Upper lobe of left lung (tissue), 6 donors: ENCODE data around the gene ZNF564. TPM values are rescaled to one million over a fixed set of nuclear protein-coding genes. Genes with fewer than 3 reads are reported as not detected.
A peak's percentile ranks its signal among the peaks of the same experiment; 100 is the strongest.
"Not testable (repeated sequence)": the region's sequence is repeated elsewhere in the genome, so short reads cannot be mapped to it uniquely, and the experiment has no call there.

Experiments
- ATAC-seq, 2 donors: fragments of 200-7000 bp; cut with Tn5 transposase; one replicate each; pipeline ENCODE4 v1.9.1; 2022; ENCODE audit warnings: mild to moderate bottlenecking in 2 of 2, moderate library complexity in 2 of 2; ENCODE audit not compliant: low FRiP score in 2 of 2
- DNase-seq, 2 donors: peaks; one replicate each; pipeline ENCODE4 v3.0.0-alpha.2; 2019 to 2020
- H3K27ac ChIP-seq, 4 donors: fragments of 200-600 bp; sonication (generic); one replicate each; pipeline ENCODE4 v1.5.1; 2016 to 2019
- H3K27me3 ChIP-seq, 4 donors: fragments of 200-600 bp; sonication (generic); one replicate each; pipeline ENCODE4 v1.5.1; 2017 to 2019
- H3K36me3 ChIP-seq, 4 donors: fragments of 200-600 bp; sonication (generic); one replicate each; pipeline ENCODE4 v1.5.1; 2016 to 2019
- H3K4me1 ChIP-seq, 4 donors: fragments of 200-600 bp; sonication (generic); one replicate each; pipeline ENCODE4 v1.5.1; 2018 to 2019
- H3K4me3 ChIP-seq, 4 donors: fragments of 200-600 bp; sonication (generic); one replicate each; pipeline ENCODE4 v1.5.1; 2017 to 2019; ENCODE audit warnings: mild to moderate bottlenecking in 2 of 4, moderate library complexity in 1 of 4
- H3K9me3 ChIP-seq, 4 donors: fragments of 200-600 bp; sonication (generic); one replicate each; pipeline ENCODE4 v1.5.1; 2018 to 2019
- EP300 ChIP-seq, 4 donors: sonication (generic); formaldehyde crosslinking; IDR thresholded peaks; one replicate each; pipeline ENCODE4 v1.5.1; 2017; ENCODE audit warnings: antibody characterized with exemption in 4 of 4, control low read depth in 2 of 4
- POLR2A ChIP-seq, 4 donors: fragments of 450-650 bp; IDR thresholded peaks; one replicate each; pipeline ENCODE4 v1.5.1; 2016 to 2017; ENCODE audit warnings: antibody characterized with exemption in 4 of 4, mild to moderate bottlenecking in 2 of 4
- POLR2AphosphoS5 ChIP-seq, 2 donors: sonication (generic); formaldehyde crosslinking; IDR thresholded peaks; one replicate each; pipeline ENCODE4 v1.5.1; 2017; ENCODE audit warnings: antibody characterized with exemption in 2 of 2
- WGBS, 2 donors: methylation state at CpG; one replicate each; pipeline ENCODE4 v1.1.5; 2017 to 2018; 5-methylcytosine and 5-hydroxymethylcytosine counted together
- total RNA-seq, 6 donors: library from RNA; depleted of rRNA in 4 of 6; stranded (reverse); fragments of >200 nt in 4 of 6; gene quantifications; one replicate each; pipeline versions ENCODE4 v1.1.0 to v1.2.1, GENCODE V29; 2016 to 2021
- TF ChIP-seq, protein P1 (sequence below), 6 experiments: fragments of 450-650 bp in 4 of 6; fragments of 200-600 bp in 2 of 6; sonication (generic) in 2 of 6; IDR thresholded peaks; one replicate each; pipeline ENCODE4 v1.5.1; 2016 to 2019; ENCODE audit warnings: antibody characterized with exemption in 6 of 6
- donor health status: DM: no; HTN: no; CAD: no; lungs with moderate emphysema.
- donor health status: DM: no; HTN: yes; CAD: no; lungs with severe emphysema.

Gene ZNF564
- total RNA-seq, 6 donors from 2014 or later = 5.0 to 28.3 (median 12.2) TPM

DNA sequence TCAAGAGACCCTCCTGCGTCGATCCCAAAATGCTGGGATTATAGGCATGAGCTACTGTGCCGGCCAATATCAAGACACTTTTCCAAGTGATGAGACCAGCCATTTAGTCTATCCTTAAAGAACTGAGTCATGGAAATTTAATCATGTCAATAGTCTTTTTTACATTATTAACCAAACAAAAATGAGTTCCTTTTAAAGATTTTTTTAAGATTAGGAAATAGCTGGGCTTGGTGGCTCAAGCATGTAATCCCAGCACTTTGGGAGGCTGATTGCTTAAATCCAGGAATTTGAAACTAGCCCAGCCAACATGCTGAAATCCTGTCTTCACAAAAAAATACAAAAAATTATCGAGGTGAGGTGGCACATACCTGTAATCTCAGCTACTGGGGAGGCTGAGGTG is 16.7 kb upstream of the ZNF564 start:
- H3K27ac ChIP-seq = no peak overlapping the region
- DNase-seq (no peak), ATAC-seq (no peak)
- no peak for TF ChIP-seq POLR2AphosphoS5 (IDR thresholded peaks at IDR 0.05)
- no peak for TF ChIP-seq EP300 (IDR thresholded peaks at IDR 0.05)
- TF ChIP-seq, protein P1, sequence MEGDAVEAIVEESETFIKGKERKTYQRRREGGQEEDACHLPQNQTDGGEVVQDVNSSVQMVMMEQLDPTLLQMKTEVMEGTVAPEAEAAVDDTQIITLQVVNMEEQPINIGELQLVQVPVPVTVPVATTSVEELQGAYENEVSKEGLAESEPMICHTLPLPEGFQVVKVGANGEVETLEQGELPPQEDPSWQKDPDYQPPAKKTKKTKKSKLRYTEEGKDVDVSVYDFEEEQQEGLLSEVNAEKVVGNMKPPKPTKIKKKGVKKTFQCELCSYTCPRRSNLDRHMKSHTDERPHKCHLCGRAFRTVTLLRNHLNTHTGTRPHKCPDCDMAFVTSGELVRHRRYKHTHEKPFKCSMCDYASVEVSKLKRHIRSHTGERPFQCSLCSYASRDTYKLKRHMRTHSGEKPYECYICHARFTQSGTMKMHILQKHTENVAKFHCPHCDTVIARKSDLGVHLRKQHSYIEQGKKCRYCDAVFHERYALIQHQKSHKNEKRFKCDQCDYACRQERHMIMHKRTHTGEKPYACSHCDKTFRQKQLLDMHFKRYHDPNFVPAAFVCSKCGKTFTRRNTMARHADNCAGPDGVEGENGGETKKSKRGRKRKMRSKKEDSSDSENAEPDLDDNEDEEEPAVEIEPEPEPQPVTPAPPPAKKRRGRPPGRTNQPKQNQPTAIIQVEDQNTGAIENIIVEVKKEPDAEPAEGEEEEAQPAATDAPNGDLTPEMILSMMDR (IDR thresholded peaks at IDR 0.05) = no peak
- no peak for TF ChIP-seq POLR2A (IDR thresholded peaks at IDR 0.05)
- H3K36me3 ChIP-seq = no peaks in the 10 kb centered on the region
- H3K27me3 ChIP-seq = no peaks in the 10 kb centered on the region
- no peaks in the 10 kb centered on the region for H3K9me3 ChIP-seq
- H3K4me3 ChIP-seq = no peak overlapping the region
- 84 to 86% methylated on average over 4 of the region's 4 CpGs for WGBS, 2 donors
- peaks cover 0 to 6% (median 0%) of the 10 kb centered on the region in 4 donors for H3K4me1 ChIP-seq

DNA sequence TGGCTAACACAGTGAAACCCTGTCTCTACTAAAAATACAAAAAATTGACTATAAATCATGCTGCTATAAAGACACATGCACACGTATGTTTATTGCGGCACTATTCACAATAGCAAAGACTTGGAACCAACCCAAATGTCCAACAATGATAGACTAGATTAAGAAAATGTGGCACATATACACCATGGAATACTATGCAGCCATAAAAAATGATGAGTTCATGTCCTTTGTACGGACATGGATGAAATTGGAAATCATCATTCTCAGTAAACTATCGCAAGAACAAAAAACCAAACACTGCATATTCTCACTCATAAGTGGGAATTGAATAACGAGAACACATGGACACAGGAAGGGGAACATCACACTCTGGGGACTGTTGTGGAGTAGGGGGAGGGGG is 15.1 kb upstream of the ZNF564 start:
- WGBS, 2 donors = 86 to 100% methylated on average over 5 of the region's 5 CpGs
- not testable (repeated sequence) for H3K27ac ChIP-seq, H3K4me3 ChIP-seq, H3K9me3 ChIP-seq, DNase-seq, ATAC-seq, H3K36me3 ChIP-seq, H3K4me1 ChIP-seq, H3K27me3 ChIP-seq

DNA sequence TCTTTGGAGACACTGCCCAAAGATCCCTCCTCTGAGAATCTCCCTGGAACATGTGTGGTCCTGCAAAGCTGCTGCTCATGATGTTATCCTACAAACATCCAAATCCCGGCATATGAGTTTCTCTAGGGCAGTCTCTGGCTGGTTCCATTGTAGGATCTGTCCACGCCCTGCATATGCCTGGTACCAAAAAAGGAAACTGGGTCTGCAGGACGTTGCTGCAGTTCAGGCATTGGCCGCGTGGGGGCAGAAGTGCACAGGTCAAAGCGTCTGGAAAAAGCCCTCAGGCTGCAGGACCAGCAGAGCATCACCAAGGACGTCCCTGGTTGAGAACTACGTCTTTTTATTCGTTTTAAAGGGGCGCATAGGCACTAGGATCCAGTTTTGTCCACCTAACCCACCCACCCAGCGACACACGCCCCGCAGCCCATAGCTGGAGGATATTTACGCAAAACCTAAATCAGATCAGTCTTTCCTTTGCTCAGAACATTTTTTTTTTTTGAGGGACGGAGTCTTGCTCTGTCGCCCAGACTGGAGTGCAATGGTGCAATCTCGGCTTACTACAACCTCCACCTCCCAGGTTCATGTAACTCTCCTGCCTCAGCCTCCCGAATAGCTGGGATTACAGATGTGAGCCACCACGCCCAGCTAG is 12.9 kb upstream of the ZNF564 start:
- TF ChIP-seq, protein P1 (IDR thresholded peaks at IDR 0.05) = peak; percentile 88 to 95 (median 93)
- TF ChIP-seq POLR2AphosphoS5 (IDR thresholded peaks at IDR 0.05) = no peak
- no peak overlapping the region for H3K4me3 ChIP-seq
- no peaks in the 10 kb centered on the region for H3K27me3 ChIP-seq
- DNase-seq (peak; percentile 91 to 93), ATAC-seq (peak; percentile 95 to 97)
- no peaks in the 10 kb centered on the region for H3K36me3 ChIP-seq
- no peak overlapping the region for H3K27ac ChIP-seq
- H3K9me3 ChIP-seq = no peaks in the 10 kb centered on the region
- peaks cover 0 to 6% (median 0%) of the 10 kb centered on the region in 4 donors for H3K4me1 ChIP-seq
- 19 to 21% methylated on average over 17 to 19 of the region's 19 CpGs for WGBS, 2 donors

DNA sequence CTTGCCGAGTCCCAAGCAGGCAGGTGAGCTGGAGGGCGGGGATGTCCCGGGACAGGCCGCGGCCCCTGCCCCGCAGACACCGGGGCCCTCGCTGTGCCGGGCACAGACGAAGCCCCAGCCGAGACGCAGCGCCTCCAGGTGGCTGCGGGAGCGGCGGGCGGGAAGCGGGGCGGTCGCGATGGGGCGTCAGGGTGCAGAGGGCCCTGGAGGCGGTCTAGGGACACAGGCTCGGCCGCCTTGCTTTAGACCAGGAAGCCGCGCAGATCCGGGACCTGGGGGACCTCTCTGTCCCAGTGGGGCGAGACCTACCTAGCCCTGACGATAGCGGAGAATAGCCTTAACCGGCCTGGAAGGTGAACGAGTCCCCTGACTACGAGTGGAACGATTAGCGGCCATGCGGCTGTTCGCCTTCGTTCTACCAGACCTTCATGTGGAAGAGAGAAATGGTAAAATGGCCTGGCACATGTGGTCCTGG is 4.2 kb upstream of the ZNF564 start:
- DNase-seq = peak in 1 of 2 donors; percentile 82
- no peak overlapping the region for H3K4me3 ChIP-seq
- H3K27ac ChIP-seq = no peak overlapping the region
- TF ChIP-seq POLR2AphosphoS5 (IDR thresholded peaks at IDR 0.05) = no peak
- TF ChIP-seq POLR2A (IDR thresholded peaks at IDR 0.05) = no peak
- TF ChIP-seq, protein P1 (IDR thresholded peaks at IDR 0.05) = no peak
- TF ChIP-seq EP300 (IDR thresholded peaks at IDR 0.05) = no peak
- no peaks in the 10 kb centered on the region for H3K36me3 ChIP-seq
- peaks cover 8 to 14% (median 12%) of the 10 kb centered on the region in 4 donors for H3K4me1 ChIP-seq
- H3K9me3 ChIP-seq = no peaks in the 10 kb centered on the region
- ATAC-seq = no peak
- WGBS, 2 donors = 60 to 64% methylated on average over 10 to 28 of the region's 39 CpGs
- no peaks in the 10 kb centered on the region for H3K27me3 ChIP-seq

DNA sequence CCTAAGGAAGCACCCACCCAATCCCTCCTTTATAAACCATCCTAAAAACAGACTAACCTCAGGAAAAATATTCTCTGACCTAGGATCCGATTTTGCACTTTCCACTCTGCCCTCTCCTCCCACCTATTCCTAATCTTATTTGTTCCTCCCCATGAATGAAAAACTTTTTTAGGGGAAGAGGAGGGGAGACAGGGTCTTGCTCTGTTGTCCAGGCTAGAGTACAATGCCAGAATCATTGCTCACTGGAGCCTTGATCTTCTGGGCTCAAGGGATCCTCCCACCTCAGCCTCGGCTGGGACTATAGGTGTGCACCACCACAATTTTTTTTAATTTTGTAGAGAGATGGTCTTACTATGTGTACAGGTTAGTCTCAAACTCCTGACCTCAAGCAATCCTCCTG is 4.4 kb downstream of the ZNF564 start:
- Histone ChIP-seq H3K27ac (no peak overlapping the region), H3K4me1 (peaks cover 22 to 36% (median 27%) of the 10 kb centered on the region in 4 donors), H3K4me3 (no peak overlapping the region), H3K9me3 (no peaks in the 10 kb centered on the region), H3K36me3 (peaks cover 0 to 25% (median 0%) of the 10 kb centered on the region in 4 donors), H3K27me3 (no peaks in the 10 kb centered on the region)
- 84 to 86% methylated on average over 2 of the region's 2 CpGs for WGBS, 2 donors
- DNase-seq (no peak), ATAC-seq (no peak)
- TF ChIP-seq POLR2A (IDR thresholded peaks at IDR 0.05) = no peak
- no peak for TF ChIP-seq POLR2AphosphoS5 (IDR thresholded peaks at IDR 0.05)
- no peak for TF ChIP-seq EP300 (IDR thresholded peaks at IDR 0.05)
- TF ChIP-seq, protein P1 (IDR thresholded peaks at IDR 0.05) = no peak
